Stimulated activated naive CD8-positive, alpha-beta T cell treated with anti-CD3 and anti-CD28 coated beads, Interleukin-15, Interleukin-2, amounts not matched to agents 100 ng/mL and 50 ng/mL, for 24 hours (primary cell): ENCODE measurements around the gene HDLBP.
"Not testable (repeated sequence)": the region's sequence is repeated elsewhere in the genome, so short reads cannot be mapped to it uniquely, and the experiment has no call there.

ENCODE experiments used
- H3K27ac Mint-ChIP-seq: one replicate; pipeline ENCODE4 v1.8.0; 2021; ENCODE audit warnings: mild to moderate bottlenecking, mixed read lengths
- H3K27me3 Mint-ChIP-seq: one replicate; pipeline ENCODE4 v1.8.0; 2021; ENCODE audit warnings: mixed read lengths
- H3K36me3 Mint-ChIP-seq: one replicate; pipeline ENCODE4 v1.8.0; 2021; ENCODE audit warnings: low read depth, mixed read lengths
- H3K4me1 Mint-ChIP-seq: one replicate; pipeline ENCODE4 v1.8.0; 2021; ENCODE audit warnings: low read depth, mixed read lengths
- H3K4me3 Mint-ChIP-seq: one replicate; pipeline ENCODE4 v1.8.0; 2021; ENCODE audit warnings: mild to moderate bottlenecking, mixed read lengths
- H3K9me3 Mint-ChIP-seq: one replicate; pipeline ENCODE4 v1.8.0; 2021; ENCODE audit warnings: mixed read lengths

The HDLBP gene

DNA sequence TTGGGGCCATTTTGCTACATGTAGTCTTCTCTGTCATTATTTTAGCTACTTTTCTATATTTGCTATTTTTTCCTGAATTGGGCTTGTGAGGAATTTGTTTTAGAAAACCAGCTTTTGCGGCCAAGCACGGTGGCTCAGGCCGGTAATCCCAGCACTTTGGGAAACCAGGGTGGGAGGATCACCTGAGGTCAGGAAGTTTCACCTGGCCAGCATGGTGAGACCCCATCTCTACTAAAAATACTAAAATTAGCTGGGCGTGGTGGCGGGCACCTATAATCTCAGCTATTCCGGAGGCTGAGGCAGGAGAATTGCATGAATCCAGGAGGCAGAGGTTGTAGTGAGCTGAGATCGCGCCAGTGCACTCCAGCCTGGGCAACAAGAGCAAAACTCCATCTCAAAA is 4.9 kb upstream of the HDLBP start:
- Mint-ChIP-seq H3K4me3 (peak overlapping the region; percentile 12), H3K4me1 (peaks cover 75% of the 10 kb centered on the region), H3K9me3 (no peaks in the 10 kb centered on the region), H3K27me3 (no peaks in the 10 kb centered on the region), H3K36me3 (peaks cover 63% of the 10 kb centered on the region), H3K27ac (peak overlapping the region; percentile 65)

DNA sequence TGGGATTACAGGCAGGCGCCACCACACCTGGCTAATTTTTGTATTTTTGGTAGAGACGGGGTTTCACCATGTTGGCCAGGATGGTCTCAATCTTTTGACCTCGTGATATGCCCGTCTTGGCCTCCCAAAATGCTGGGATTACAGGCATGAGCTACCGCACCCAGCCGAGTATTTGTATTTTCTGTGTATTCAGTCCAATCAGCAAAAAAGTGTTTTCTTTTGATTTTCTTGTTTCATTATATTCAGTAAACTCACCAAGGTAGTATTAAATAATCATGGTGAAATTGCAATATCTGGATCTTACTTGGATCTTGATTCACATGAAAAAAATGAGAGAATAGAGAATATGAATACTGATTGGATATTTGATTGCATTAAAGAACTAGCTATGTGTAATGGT is 3.4 kb upstream of the HDLBP start:
- not testable (repeated sequence) for H3K9me3 Mint-ChIP-seq, H3K27me3 Mint-ChIP-seq, H3K27ac Mint-ChIP-seq
- H3K4me1 Mint-ChIP-seq = peaks cover 69% of the 10 kb centered on the region
- peak overlapping the region; percentile 98 for H3K4me3 Mint-ChIP-seq
- peaks cover 55% of the 10 kb centered on the region for H3K36me3 Mint-ChIP-seq

DNA sequence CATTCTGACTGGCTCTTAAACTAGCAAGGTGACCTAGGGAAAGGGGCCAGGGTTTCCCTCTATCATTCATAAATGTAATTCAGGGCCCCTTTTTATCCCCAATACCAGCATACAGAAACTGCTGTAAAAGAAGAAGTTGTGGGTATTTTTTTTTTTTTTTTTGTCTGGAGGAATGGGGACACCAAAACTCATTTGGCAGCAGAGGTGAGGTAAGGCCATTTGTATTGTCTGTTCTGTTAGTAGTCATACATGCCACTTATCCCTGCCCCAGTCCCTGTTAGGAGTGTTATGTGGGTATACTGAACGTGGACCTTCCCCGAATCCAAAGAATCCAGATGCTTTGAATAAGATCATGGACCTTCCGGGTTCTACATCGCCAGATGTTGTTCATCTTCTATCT is 1.9 kb upstream of the HDLBP start:
- Mint-ChIP-seq H3K4me3 (peak overlapping the region; percentile 98), H3K27me3 (no peaks in the 10 kb centered on the region), H3K27ac (peak overlapping the region; percentile 29), H3K36me3 (peaks cover 47% of the 10 kb centered on the region), H3K4me1 (peaks cover 74% of the 10 kb centered on the region), H3K9me3 (no peaks in the 10 kb centered on the region)

DNA sequence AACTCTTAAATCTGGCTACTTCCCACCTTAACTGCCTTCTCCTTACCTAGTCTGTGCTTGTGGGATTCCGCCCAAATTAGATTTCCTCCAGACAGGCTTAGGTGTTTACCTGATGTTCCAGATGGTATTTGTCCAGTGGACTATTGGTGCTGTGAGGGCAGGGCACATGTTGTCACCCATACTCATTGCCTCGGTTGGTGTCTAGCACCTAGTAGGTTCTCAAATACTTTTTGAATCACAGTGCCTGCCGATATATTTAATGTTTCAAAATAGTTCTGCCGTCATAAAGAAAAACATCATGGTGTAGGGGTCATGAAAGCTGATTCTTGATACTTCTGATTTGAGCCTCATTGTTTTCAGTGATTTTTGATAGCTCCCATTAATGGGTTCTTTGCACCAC is 1.4 kb upstream of the HDLBP start:
- Mint-ChIP-seq H3K36me3 (peaks cover 45% of the 10 kb centered on the region), H3K27me3 (no peaks in the 10 kb centered on the region), H3K4me3 (peak overlapping the region; percentile 98)

DNA sequence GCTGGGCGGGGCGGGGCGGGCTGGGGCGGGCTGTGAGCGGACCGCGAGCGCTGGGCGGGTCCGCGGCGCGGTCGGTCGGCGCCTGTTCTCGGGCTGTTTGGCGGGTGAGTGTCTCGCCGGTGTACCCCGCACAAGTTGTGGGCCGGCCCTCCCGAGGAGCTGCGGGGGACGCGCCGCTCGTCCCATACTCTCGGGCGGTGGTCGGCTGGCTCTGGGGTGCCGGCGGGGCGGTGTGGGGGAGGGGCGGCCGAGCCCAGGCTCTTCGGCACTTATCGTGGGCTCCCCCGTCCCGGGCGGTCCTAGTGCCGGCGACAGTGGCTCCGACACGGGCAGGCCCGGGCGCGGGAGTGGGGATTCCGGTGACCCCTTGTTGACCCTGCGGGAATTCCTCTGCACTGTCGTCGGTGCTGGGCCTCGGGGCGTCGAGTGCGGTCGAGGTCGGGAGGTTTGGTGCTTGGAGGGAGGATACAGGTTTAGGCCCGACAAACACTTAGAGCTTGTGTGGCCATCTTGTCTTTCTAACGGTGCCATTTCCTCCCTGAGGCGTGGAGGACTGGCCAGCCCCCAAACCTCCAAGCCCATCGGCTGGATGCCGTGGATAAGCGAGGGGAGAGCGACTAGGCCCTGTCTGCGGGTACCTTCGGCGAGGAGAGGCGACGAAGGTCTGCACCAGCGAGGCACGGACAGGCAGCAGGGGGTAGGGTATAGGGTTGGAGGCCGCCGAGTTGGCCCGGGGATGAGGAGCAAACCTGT is 583 bp upstream of the HDLBP start, which contains the start of gene SEPTIN2:
SEPTIN2 (plus strand) TSS at position 47 of the 753 bp plus-strand sequence. CDS start 8,308 bp downstream, outside the sequence.
- Mint-ChIP-seq H3K4me3 (peak within 1 kb of the TSS; percentile 98), H3K36me3 (peaks cover 38% of the 10 kb centered on the region), H3K27ac (peak within 1 kb of the TSS; percentile 99), H3K27me3 (no peaks in the 10 kb centered on the region), H3K4me1 (peaks cover 77% of the 10 kb centered on the region), H3K9me3 (no peaks in the 10 kb centered on the region)

More for the DNA sequence above, 1.4 kb upstream of the HDLBP start:
- no peaks in the 10 kb centered on the region for H3K9me3 Mint-ChIP-seq
- peaks cover 77% of the 10 kb centered on the region for H3K4me1 Mint-ChIP-seq
- H3K27ac Mint-ChIP-seq = peak overlapping the region; percentile 99

DNA sequence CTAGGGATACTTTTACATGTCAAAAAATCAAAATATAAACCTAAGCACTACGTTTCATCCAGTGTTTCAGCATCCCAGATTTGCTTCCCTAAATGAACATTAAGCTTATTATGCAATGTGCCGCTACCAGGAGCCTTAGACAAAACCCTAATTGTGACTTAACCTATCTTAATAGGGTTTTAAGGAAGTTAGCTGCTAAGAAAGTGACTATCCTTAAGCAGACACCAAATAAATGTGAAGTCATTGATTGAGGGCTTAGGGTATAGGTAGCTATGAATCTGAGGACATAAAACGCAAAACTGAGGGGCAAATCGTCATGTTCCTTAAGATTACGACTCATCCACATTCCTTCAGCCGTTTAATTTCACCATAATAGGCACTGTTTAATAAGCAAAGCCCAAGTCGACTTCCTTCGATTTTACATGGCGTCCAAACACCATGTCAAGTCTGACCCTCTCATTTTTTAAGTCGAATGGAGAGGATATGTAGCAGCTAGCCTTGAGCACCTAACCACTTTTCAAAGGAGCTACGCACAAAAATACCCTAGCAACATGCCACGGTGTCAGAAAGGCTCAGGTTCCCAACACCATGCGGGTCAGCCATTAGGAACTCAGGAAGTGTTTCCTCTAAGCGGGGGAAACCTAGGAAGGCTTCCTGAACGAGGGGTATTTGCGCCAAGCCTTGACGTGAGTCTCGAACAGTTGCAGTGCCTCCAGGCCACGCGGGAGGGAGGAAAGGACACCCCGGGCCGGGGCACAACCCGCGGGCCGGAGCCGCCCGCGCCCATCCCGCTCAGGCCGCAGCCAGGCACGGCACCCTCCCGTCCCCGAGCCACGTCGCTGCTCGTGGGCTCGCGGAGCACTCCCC is 1.0 kb downstream of the HDLBP start:
- Mint-ChIP-seq H3K36me3 (peaks cover 26% of the 10 kb centered on the region), H3K4me1 (peaks cover 77% of the 10 kb centered on the region), H3K27me3 (no peaks in the 10 kb centered on the region), H3K4me3 (peak overlapping the region; percentile 98), H3K9me3 (no peaks in the 10 kb centered on the region), H3K27ac (peak overlapping the region; percentile 92)

DNA sequence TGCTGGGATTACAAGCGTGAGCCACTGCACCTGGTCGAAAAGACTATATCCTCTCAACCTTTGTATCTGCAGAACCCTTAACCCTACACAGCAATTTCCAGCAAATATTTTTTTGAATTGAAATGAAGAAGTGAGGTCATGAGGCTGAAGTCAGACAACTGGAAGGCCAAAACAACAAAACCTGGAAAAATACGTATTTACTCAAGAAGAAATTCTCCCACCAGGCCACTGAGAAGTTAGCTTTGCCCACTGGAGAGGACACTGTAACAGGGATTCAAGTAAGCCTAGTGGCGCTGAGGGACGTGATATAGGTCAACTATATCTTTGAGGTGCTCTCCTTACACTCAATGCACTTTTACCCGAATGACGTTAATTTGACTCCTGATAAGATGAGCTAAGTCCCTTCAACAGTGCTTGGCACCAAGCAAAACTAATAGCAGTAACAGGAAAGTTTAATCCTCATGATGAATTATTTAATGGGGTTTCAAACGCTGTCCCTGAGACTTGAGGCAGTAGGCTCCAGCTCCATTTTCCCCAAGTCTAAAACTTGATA is 1.9 kb downstream of the HDLBP start:
- Mint-ChIP-seq H3K36me3 (peaks cover 27% of the 10 kb centered on the region), H3K9me3 (no peaks in the 10 kb centered on the region), H3K4me3 (peak overlapping the region; percentile 98), H3K4me1 (peaks cover 78% of the 10 kb centered on the region), H3K27ac (peak overlapping the region; percentile 92), H3K27me3 (no peaks in the 10 kb centered on the region)

DNA sequence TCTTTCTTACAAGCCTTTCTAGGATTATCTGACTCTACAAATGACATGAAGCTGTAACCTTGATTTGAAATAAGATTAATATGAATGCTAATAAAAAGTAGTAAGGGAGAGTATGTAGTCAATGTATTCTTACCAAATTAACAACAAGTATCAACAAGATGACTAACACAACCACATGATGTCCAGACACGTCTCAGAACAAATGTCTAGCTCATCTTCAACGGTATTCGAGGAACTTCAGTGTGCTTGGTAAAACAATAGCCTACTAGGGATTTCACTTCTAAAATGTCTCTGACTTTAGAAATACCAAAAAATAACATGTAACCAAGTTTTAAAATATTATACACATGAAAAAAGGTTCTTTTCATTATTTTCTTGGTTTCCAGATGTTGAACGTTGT is 3.4 kb downstream of the HDLBP start:
- Mint-ChIP-seq H3K27ac (peak overlapping the region; percentile 28), H3K27me3 (no peaks in the 10 kb centered on the region), H3K4me1 (peaks cover 78% of the 10 kb centered on the region), H3K9me3 (no peaks in the 10 kb centered on the region), H3K36me3 (peaks cover 22% of the 10 kb centered on the region), H3K4me3 (no peak overlapping the region)

DNA sequence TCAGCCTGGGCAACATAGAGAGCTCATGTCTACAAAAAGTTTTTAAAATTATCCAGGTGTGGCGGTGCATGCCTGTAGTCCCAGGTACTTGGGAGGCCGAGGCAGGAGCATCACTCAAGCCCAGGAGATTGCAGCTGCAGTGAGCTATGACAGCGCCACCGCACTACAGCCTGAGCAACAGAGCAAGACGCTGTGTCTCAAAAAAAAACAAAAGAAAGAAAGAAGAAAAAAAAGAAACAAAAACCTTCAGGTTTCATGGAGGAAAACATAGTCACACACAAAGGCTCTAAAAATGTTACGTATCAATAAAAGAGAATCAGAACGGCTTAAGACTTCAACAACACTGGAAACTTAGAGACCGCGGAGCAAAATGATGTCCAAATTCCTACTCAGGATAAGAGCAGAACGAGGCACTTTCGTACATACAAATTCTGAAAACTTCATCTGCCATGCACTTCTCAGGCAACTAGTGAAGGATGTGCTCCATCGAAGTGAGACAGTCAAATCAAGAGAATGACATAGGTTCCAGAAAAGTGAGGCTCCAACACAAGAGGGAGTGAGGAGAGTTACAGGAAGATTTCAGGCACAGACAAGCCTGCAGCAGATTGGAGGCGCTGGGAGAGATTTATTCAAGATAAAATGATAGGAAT is 4.4 kb downstream of the HDLBP start:
- peaks cover 77% of the 10 kb centered on the region for H3K4me1 Mint-ChIP-seq
- peaks cover 16% of the 10 kb centered on the region for H3K36me3 Mint-ChIP-seq
- H3K4me3 Mint-ChIP-seq = peak overlapping the region; percentile 10

DNA sequence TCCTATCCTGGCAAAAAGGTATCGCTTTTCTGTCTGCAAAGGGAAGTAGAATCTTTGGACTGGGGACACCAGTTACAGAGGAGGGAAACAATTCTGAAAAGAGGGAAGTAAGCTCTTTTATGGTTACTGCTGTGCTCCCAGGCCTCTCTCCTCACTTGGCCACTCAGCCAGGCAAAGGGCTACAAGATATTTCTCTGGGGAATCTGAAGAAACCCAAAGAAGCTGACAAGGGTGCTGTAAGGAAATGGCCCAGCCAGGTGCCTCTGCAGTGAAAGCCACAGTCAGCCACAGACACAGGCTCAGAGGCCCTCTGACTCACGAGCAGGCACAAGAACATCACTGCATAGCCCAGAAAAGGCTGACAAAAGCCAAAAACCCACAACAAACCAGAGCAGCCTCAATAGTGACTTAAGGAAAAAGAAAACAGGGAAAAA is 5.8 kb downstream of the HDLBP start:
- H3K9me3 Mint-ChIP-seq = no peaks in the 10 kb centered on the region
- peaks cover 90% of the 10 kb centered on the region for H3K4me1 Mint-ChIP-seq
- peaks cover 16% of the 10 kb centered on the region for H3K36me3 Mint-ChIP-seq
- no peaks in the 10 kb centered on the region for H3K27me3 Mint-ChIP-seq
- peak overlapping the region; percentile 63 for H3K4me3 Mint-ChIP-seq
- H3K27ac Mint-ChIP-seq = peak overlapping the region; percentile 86

More for the DNA sequence above, 4.4 kb downstream of the HDLBP start:
- Mint-ChIP-seq H3K27me3 (no peaks in the 10 kb centered on the region), H3K27ac (peak overlapping the region; percentile 66), H3K9me3 (no peaks in the 10 kb centered on the region)

DNA sequence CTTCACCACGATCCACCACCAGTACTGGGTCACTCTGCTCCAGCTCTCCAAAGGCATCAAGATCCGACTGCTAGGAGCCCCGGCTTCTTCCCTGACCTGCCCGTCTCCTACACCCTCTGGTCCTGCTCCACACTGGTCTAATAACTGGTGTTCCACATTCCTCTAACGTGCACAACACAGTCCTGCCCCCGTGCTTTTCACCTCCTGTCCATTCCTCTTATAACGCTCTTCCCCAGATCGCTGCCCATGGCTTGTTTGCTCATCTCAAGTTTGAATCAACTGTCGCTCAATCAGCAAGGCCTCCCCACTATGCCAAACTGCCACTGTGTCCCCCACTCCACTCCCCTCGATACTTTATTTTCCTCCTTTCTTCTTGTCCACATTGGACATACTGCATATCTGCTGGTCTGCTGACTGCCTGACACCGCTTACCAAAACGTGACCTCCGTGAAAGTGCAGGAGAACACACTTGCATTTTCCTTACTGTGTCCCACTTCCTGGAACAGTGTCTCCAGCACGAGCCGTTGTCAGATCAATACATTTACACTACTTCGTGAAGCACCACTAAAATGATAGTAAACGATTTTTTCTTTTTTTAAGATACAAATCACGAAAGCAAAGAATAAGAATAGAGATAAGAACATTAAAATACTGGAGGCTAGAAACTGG is 6.5 kb downstream of the HDLBP start:
- Mint-ChIP-seq H3K4me3 (peak overlapping the region; percentile 63), H3K27ac (peak overlapping the region; percentile 86), H3K4me1 (peaks cover 89% of the 10 kb centered on the region), H3K36me3 (peaks cover 16% of the 10 kb centered on the region), H3K27me3 (no peaks in the 10 kb centered on the region), H3K9me3 (no peaks in the 10 kb centered on the region)

DNA sequence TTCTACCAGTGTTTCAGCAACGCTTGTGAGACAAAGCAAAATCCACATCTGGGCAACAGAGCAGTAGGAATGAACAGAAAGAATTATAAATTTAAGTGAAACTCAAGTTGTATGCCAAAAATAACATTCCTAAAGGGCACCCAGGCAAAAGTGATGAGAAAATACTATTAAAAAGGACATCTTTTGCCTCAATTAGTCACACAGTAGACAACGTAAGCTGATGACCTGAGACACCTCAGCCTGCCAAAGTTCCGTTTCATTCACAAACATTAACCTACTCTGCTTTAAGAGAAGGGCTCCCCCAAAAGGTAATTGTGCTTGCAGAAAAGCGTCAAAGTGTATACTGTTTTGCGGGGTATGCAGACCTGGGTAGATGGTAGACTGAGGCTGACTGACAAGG is 7.2 kb downstream of the HDLBP start:
- no peaks in the 10 kb centered on the region for H3K27me3 Mint-ChIP-seq
- H3K4me3 Mint-ChIP-seq = no peak overlapping the region
- peaks cover 89% of the 10 kb centered on the region for H3K4me1 Mint-ChIP-seq
- peak overlapping the region; percentile 86 for H3K27ac Mint-ChIP-seq
- no peaks in the 10 kb centered on the region for H3K9me3 Mint-ChIP-seq
- H3K36me3 Mint-ChIP-seq = peaks cover 16% of the 10 kb centered on the region

DNA sequence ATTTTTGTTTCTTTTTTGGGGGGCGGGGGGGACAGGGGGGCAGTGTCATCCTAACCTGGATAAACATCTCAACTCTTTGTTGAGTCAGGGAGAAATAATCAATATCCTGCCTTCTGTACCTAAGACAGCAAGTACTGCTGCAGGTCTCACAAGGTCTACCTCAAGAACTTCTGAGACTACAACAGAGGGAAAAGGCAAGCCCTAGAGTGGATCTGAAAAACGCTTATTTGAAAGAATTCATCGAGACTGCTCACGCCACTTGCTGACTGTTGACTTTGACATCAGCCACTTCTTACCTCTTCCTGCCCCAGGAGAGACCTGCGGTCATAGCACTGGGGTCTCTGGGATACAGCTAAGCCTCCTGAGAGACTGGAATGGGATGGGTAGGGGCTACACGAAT is 8.4 kb downstream of the HDLBP start:
- peaks cover 86% of the 10 kb centered on the region for H3K4me1 Mint-ChIP-seq
- peaks cover 16% of the 10 kb centered on the region for H3K36me3 Mint-ChIP-seq
- H3K9me3 Mint-ChIP-seq = no peaks in the 10 kb centered on the region
- no peak overlapping the region for H3K4me3 Mint-ChIP-seq
- H3K27ac Mint-ChIP-seq = no peak overlapping the region
- H3K27me3 Mint-ChIP-seq = no peaks in the 10 kb centered on the region

DNA sequence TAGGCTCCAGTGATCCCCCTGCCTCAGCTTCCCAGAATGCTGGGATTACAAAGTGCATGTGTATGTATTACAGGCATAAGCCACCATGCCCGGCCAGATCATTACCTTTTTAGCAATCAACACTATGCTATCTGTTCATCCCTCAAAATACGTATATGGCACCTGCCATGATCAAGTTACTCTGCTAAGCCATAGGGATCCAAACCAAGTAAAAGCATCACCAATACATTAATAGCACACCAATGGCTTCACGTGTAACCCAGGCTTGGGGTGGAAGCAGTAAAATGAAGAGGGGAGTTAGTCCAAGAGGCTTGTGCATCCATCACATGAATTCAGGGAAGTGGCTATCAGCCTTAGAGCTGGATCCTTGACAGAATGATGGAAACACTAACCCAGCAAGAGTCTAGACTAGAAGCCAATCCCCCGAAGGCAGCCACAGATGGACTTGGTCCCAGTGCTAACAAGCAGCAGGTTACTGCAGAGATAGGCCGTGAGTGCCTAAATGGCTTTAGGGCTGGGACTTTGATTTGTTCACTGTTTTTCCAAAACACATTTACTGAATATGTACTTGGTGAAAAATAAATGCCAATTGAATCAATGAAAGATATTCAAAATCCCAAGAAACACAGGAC is 11.3 kb downstream of the HDLBP start:
- Mint-ChIP-seq H3K27ac (no peak overlapping the region), H3K4me1 (peaks cover 70% of the 10 kb centered on the region)

More for the DNA sequence above, 11.3 kb downstream of the HDLBP start:
- no peaks in the 10 kb centered on the region for H3K27me3 Mint-ChIP-seq
- peaks cover 19% of the 10 kb centered on the region for H3K36me3 Mint-ChIP-seq
- no peak overlapping the region for H3K4me3 Mint-ChIP-seq
- no peaks in the 10 kb centered on the region for H3K9me3 Mint-ChIP-seq
